Immature natural killer cell (primary cell): ENCODE measurements around the gene ZBTB22. TPM values are rescaled to one million over a fixed set of nuclear protein-coding genes. Genes with fewer than 3 reads are reported as not detected.
A peak's percentile ranks its signal among the peaks of the same experiment; 100 is the strongest.
"Not testable (repeated sequence)": the region's sequence is repeated elsewhere in the genome, so short reads cannot be mapped to it uniquely, and the experiment has no call there.

Experiments
- DNase-seq, 3 donors: peaks; one replicate each; pipeline ENCODE4 v3.0.0; 2022; ENCODE audit warnings: mixed read lengths in 1 of 3
- H3K27ac Mint-ChIP-seq, 6 donors: one replicate each; pipeline ENCODE4 v1.8.0; 2020; ENCODE audit warnings: mixed read lengths in 6 of 6, mild to moderate bottlenecking in 5 of 6, inconsistent platforms in 4 of 6, moderate library complexity in 3 of 6
- H3K27me3 Mint-ChIP-seq, 3 donors: one replicate each; pipeline ENCODE4 v1.8.0; 2020 to 2021; ENCODE audit warnings: low read depth in 3 of 3, mild to moderate bottlenecking in 3 of 3, mixed read lengths in 3 of 3, moderate library complexity in 3 of 3, inconsistent platforms in 1 of 3
- H3K36me3 Mint-ChIP-seq, 3 donors: one replicate each; pipeline ENCODE4 v1.8.0; 2020; ENCODE audit warnings: mixed read lengths in 3 of 3, inconsistent platforms in 2 of 3, mild to moderate bottlenecking in 2 of 3
- H3K4me1 Mint-ChIP-seq, 2 donors: one replicate each; pipeline ENCODE4 v1.8.0; 2020; ENCODE audit warnings: inconsistent platforms in 2 of 2, mild to moderate bottlenecking in 2 of 2, mixed read lengths in 2 of 2, moderate library complexity in 1 of 2
- H3K4me3 Mint-ChIP-seq, 5 donors: one replicate each; pipeline ENCODE4 v1.8.0; 2020; ENCODE audit warnings: mild to moderate bottlenecking in 5 of 5, mixed read lengths in 5 of 5, inconsistent platforms in 3 of 5, moderate library complexity in 3 of 5
- H3K9me3 Mint-ChIP-seq, 6 donors: one replicate each; pipeline ENCODE4 v1.8.0; 2020; ENCODE audit warnings: mild to moderate bottlenecking in 6 of 6, mixed read lengths in 6 of 6, inconsistent platforms in 4 of 6, moderate library complexity in 3 of 6
- polyA plus RNA-seq, 3 donors: library from polyadenylated mRNA; unstranded; fragments of 300-500 nt; fragmentation: Illumina TruSeq; gene quantifications; one replicate each; pipeline ENCODE4 v1.2.3, GENCODE V29; 2021

The ZBTB22 gene
- polyA plus RNA-seq, 3 donors from 2014 or later, result 14.5 to 18.1 (median 14.7) TPM

GRCh38 chr6:33277663-33278391, 39.7 kb downstream of the ZBTB22 start:
- peaks cover 12 to 33% (median 16%) of the 10 kb centered on the region in 3 donors for H3K36me3 Mint-ChIP-seq
- peak overlapping the region; percentile 91 to 96 (median 94) for H3K27ac Mint-ChIP-seq
- H3K27me3 Mint-ChIP-seq, result peaks cover 2 to 11% (median 7%) of the 10 kb centered on the region in 3 donors
- DNase-seq, result peak in 2 of 3 donors; percentile 35 to 40
- H3K9me3 Mint-ChIP-seq, result no peaks in the 10 kb centered on the region
- peak overlapping the region; percentile 89 to 92 (median 91) for H3K4me3 Mint-ChIP-seq
- H3K4me1 Mint-ChIP-seq, result peaks cover 50 to 60% of the 10 kb centered on the region in 2 donors

- peak within 1 kb of the TSS; percentile 93 to 98 (median 96) for H3K27ac Mint-ChIP-seq
- peak; percentile 78 to 80 (median 79) for DNase-seq
- peaks cover 12 to 31% (median 16%) of the 10 kb centered on the region in 3 donors for H3K36me3 Mint-ChIP-seq
- H3K27me3 Mint-ChIP-seq, result peaks cover 2 to 11% (median 8%) of the 10 kb centered on the region in 3 donors
- peaks cover 57 to 68% of the 10 kb centered on the region in 2 donors for H3K4me1 Mint-ChIP-seq
- H3K9me3 Mint-ChIP-seq, result no peaks in the 10 kb centered on the region
- peak within 1 kb of the TSS; percentile 89 to 93 (median 92) for H3K4me3 Mint-ChIP-seq
These were observed 40.5 kb downstream of the ZBTB22 start, which contains the start of gene B3GALT4 for GRCh38 chr6:33276864-33277662. B3GALT4 (plus strand) TSS chr6:33277123; CDS start chr6:33277420, 297 bp downstream.

DNA sequence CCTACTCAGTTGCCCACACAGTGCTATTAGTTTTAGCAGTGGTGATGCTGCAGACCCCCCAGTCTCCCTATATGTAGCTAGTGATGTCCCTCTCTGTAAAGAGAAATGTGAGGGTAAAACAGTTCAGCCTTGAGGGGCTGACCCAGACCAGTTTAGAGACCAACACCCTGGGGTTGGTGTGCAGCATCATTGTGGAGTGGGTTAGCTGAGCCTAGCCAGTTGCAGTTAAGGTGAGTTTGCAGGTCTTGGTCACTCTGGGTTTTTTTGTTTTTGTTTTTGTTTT, 41.0 kb downstream of the ZBTB22 start:
- Mint-ChIP-seq H3K4me3 (peak overlapping the region; percentile 84 to 93 (median 88)), H3K36me3 (peaks cover 12 to 31% (median 16%) of the 10 kb centered on the region in 3 donors), H3K4me1 (peaks cover 63 to 73% of the 10 kb centered on the region in 2 donors), H3K9me3 (no peaks in the 10 kb centered on the region), H3K27ac (peak overlapping the region; percentile 93 to 98 (median 96)), H3K27me3 (peaks cover 6 to 16% (median 13%) of the 10 kb centered on the region in 3 donors)
- no peak for DNase-seq

- peaks cover 68 to 79% of the 10 kb centered on the region in 2 donors for H3K4me1 Mint-ChIP-seq
- peaks cover 11 to 31% (median 12%) of the 10 kb centered on the region in 3 donors for H3K36me3 Mint-ChIP-seq
- H3K9me3 Mint-ChIP-seq, DNase-seq: not testable (repeated sequence)
- H3K4me3 Mint-ChIP-seq, result peak overlapping the region; percentile 84 to 93 (median 88)
- H3K27me3 Mint-ChIP-seq, result peaks cover 9 to 20% (median 18%) of the 10 kb centered on the region in 3 donors
- H3K27ac Mint-ChIP-seq, result peak overlapping the region; percentile 93 to 98 (median 96)
These were observed 41.6 kb downstream of the ZBTB22 start for GRCh38 chr6:33275795-33276580.

DNA sequence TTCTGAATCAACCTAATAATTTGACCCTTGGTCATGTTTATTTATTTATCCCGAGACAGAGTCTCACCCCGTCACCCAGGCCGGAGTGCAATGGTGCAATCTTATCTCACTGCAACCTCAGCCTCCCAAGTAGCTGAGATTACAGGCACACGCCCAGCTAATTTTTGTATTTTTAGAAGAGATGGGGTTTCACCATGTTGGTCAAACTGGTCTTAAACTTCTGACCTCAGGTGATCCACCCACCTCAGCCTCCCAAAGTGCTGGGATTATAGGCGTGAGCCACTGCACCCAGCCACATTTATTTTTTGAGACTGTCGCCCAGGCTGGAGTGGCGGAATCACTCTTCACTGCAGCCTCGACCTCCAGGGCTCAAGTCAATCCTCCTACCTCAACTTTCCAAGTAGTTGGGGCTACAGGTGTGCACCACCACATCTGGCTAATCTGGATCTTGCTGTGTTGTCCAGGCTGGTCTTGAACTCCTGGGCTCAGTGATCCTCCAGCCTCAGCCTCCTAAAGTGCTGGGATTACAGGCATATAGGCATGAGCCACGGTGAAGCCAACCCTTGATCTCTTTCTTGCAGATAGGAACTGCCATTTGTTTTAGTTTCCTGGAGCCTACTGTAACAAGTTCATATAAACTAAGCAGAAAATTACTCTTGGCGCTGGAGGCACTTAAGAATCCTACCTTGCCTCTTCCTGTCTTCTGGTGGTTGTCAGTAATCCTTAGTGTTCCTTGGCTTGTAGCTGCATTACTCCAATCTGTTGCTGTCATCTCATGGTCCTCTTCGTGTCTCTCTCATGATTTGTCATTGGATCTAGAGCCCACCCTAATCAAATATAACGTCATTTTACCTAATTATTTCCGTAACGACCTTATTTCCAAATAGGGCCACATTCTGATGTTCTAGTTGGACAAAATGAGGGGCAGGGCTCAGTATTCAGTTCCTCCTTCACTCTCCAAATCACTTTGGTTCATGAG, 43.3 kb downstream of the ZBTB22 start:
- Mint-ChIP-seq H3K9me3 (no peaks in the 10 kb centered on the region), H3K4me1 (peaks cover 73 to 90% of the 10 kb centered on the region in 2 donors), H3K27me3 (peaks cover 10 to 22% (median 21%) of the 10 kb centered on the region in 3 donors), H3K4me3 (peak overlapping the region; percentile 48 to 100 (median 96)), H3K36me3 (peaks cover 12 to 31% (median 15%) of the 10 kb centered on the region in 3 donors), H3K27ac (peak overlapping the region; percentile 92 to 100 (median 97))
- DNase-seq, result no peak

- H3K4me1 Mint-ChIP-seq, result peaks cover 67 to 81% of the 10 kb centered on the region in 2 donors
- H3K36me3 Mint-ChIP-seq, result peaks cover 15 to 38% (median 18%) of the 10 kb centered on the region in 3 donors
- H3K27ac Mint-ChIP-seq, result peak overlapping the region; percentile 96 to 100 (median 99)
These were observed 44.2 kb downstream of the ZBTB22 start for GRCh38 chr6:33273129-33273923.

GRCh38 chr6:33272275-33273128, 45.0 kb downstream of the ZBTB22 start:
- H3K36me3 Mint-ChIP-seq, result peaks cover 22 to 45% (median 23%) of the 10 kb centered on the region in 3 donors
- peaks cover 60 to 73% of the 10 kb centered on the region in 2 donors for H3K4me1 Mint-ChIP-seq
- DNase-seq, result no peak

More at GRCh38 chr6:33273129-33273923, 44.2 kb downstream of the ZBTB22 start:
- DNase-seq, result no peak
- Mint-ChIP-seq H3K27me3 (peaks cover 10 to 22% (median 21%) of the 10 kb centered on the region in 3 donors), H3K4me3 (peak overlapping the region; percentile 96 to 100 (median 98)), H3K9me3 (no peaks in the 10 kb centered on the region)

GRCh38 chr6:33271468-33272274, 45.9 kb downstream of the ZBTB22 start, which contains the start of the genes RPS18 and VPS52:
RPS18 (plus strand) TSS chr6:33272075; CDS start chr6:33272120, 45 bp downstream.
VPS52 (minus strand) TSS chr6:33271876; CDS start chr6:33271675, 201 bp downstream.
- H3K27me3 Mint-ChIP-seq, result peaks cover 8 to 18% (median 17%) of the 10 kb centered on the region in 3 donors
- peaks cover 24 to 50% (median 28%) of the 10 kb centered on the region in 3 donors for H3K36me3 Mint-ChIP-seq
- H3K9me3 Mint-ChIP-seq, result no peaks in the 10 kb centered on the region
- peak within 1 kb of the TSS; percentile 96 to 100 (median 99) for H3K27ac Mint-ChIP-seq
- DNase-seq, result peak; percentile 91 to 95 (median 95)
- peak within 1 kb of the TSS; percentile 96 to 100 (median 98) for H3K4me3 Mint-ChIP-seq
- peaks cover 59 to 71% of the 10 kb centered on the region in 2 donors for H3K4me1 Mint-ChIP-seq

More at GRCh38 chr6:33272275-33273128, 45.0 kb downstream of the ZBTB22 start:
- Mint-ChIP-seq H3K9me3 (no peaks in the 10 kb centered on the region), H3K27me3 (peaks cover 8 to 22% (median 21%) of the 10 kb centered on the region in 3 donors), H3K4me3 (peak overlapping the region; percentile 96 to 100 (median 98)), H3K27ac (peak overlapping the region; percentile 96 to 100 (median 99))

- peaks cover 53 to 65% of the 10 kb centered on the region in 2 donors for H3K4me1 Mint-ChIP-seq
- peak overlapping the region; percentile 96 to 100 (median 99) for H3K27ac Mint-ChIP-seq
- DNase-seq, result no peak
- peak overlapping the region; percentile 96 to 100 (median 98) for H3K4me3 Mint-ChIP-seq
- peaks cover 28 to 50% (median 29%) of the 10 kb centered on the region in 3 donors for H3K36me3 Mint-ChIP-seq
- H3K9me3 Mint-ChIP-seq, result no peaks in the 10 kb centered on the region
- peaks cover 8 to 15% (median 12%) of the 10 kb centered on the region in 3 donors for H3K27me3 Mint-ChIP-seq
These were observed 46.5 kb downstream of the ZBTB22 start for GRCh38 chr6:33271117-33271467.
